ENCODE results near the gene SOWAHA. TPM values are rescaled to one million over a fixed set of nuclear protein-coding genes. Genes with fewer than 3 reads are reported as not detected.

Gene SOWAHA
- total and polyA plus RNA-seq, 2 of the 8 experiments (the other 6 are each of a cell fraction or from before 2014, with no cell fraction given): 0.09 to 0.11 TPM

- 85% methylated on average over 2 of the region's 3 CpGs; no CpG with 5 or more reads in 1 of the 2 experiments for WGBS, 2 experiments (ENCODE audit: extremely low coverage in 1 of 2, insufficient coverage in 1 of 2, insufficient read length in 1 of 2, insufficient replicate concordance in 2 of 2, low coverage in 1 of 2, low lambda C conversion rate in 2 of 2, missing lambda C conversion rate in 1 of 2)
- no peaks in the 10 kb centered on the region for H3K9me3 ChIP-seq (ENCODE audit: insufficient read depth in 2 of 2, low read depth in 1 of 2, low read length in 1 of 2)
- H3K23ac ChIP-seq (ENCODE audit: insufficient read length): no peak overlapping the region
- FAIRE-seq: no peak
- no peak overlapping the region for H2AFZ ChIP-seq (ENCODE audit: low read length)
- no peak overlapping the region for H3K27ac ChIP-seq (ENCODE audit: low read depth, low read length)
- H2BK12ac ChIP-seq (ENCODE audit: low read depth, low read length): no peak overlapping the region
- peaks cover 2 to 47% (median 31%) of the 10 kb centered on the region in 4 experiments for H3K27me3 ChIP-seq (replicated peaks in 1 of 4; ENCODE audit: control insufficient read depth in 3 of 4, extremely low read depth in 1 of 4, insufficient read depth in 3 of 4, low read length in 3 of 4)
- H3K14ac ChIP-seq (ENCODE audit: insufficient read length): no peak overlapping the region
- H3K4me1 ChIP-seq (replicated peaks in 1 of 4; ENCODE audit: control insufficient read depth in 3 of 4, insufficient read depth in 4 of 4, low read length in 3 of 4): peaks cover 0 to 24% (median 6%) of the 10 kb centered on the region in 4 experiments; a peak in 5 of 7 replicates
- H4K91ac ChIP-seq (replicated peaks; ENCODE audit: insufficient read length, low read length): no peak overlapping the region
- H4K5ac ChIP-seq (ENCODE audit: insufficient read length, low read depth, low read length): no peak overlapping the region
- H3K9ac ChIP-seq (replicated peaks in 1 of 4; ENCODE audit: extremely low read depth in 1 of 4, low read depth in 3 of 4, low read length in 3 of 4): no peak overlapping the region
- no peak overlapping the region for H3K4me3 ChIP-seq (ENCODE audit: extremely low read depth in 1 of 4, insufficient read depth in 2 of 4, low read depth in 3 of 4, low read length in 4 of 4)
- no peak overlapping the region for H2BK120ac ChIP-seq (replicated peaks; ENCODE audit: low read depth, low read length)
- ChIA-PET POLR2A (ENCODE audit: partially characterized antibody) (no interaction called here), CTCF (ENCODE audit: partially characterized antibody) (interaction anchor here (0.6 to 6.6 kb wide), 9 partner anchors 10 to 70 kb away, joined by 3 to 58 read pairs (median 4); partner anchors contain the start of gene CCNI2)
- no peak overlapping the region for H4K8ac ChIP-seq (ENCODE audit: extremely low read depth, insufficient read depth, low read length)
- H2BK20ac ChIP-seq (ENCODE audit: low read length): no peak overlapping the region
- H3K56ac ChIP-seq (replicated peaks; ENCODE audit: insufficient read length, low read depth, low read length): no peak overlapping the region
- peaks cover 3 to 9% of the 10 kb centered on the region in 2 experiments for H4K20me1 ChIP-seq (replicated peaks in 1 of 2; ENCODE audit: control insufficient read depth in 1 of 2, insufficient read depth in 2 of 2, low read length in 2 of 2)
- peaks cover 0 to 7% of the 10 kb centered on the region in 2 experiments; a peak in 1 of 4 replicates for H3K79me2 ChIP-seq (ENCODE audit: control insufficient read depth in 1 of 2, insufficient read depth in 2 of 2, low read length in 2 of 2)
- H3K23me2 ChIP-seq (ENCODE audit: low read depth, low read length): peaks cover 10% of the 10 kb centered on the region
- no peak overlapping the region for H3K4me2 ChIP-seq (ENCODE audit: insufficient read depth in 1 of 2, low read depth in 2 of 2, low read length in 2 of 2)
- no peaks in the 10 kb centered on the region for H3K36me3 ChIP-seq (ENCODE audit: control insufficient read depth in 2 of 4, insufficient read depth in 4 of 4, low read length in 3 of 4)
- TF ChIP-seq ASH2L (IDR thresholded peaks at IDR 0.05; ENCODE audit: low read length): no peak
- no peak for TF ChIP-seq YY1 (IDR thresholded peaks at IDR 0.05; ENCODE audit: low read depth, low read length)
- TF ChIP-seq KDM5A (IDR thresholded peaks at IDR 0.05; ENCODE audit: low read length): no peak
- TF ChIP-seq JUN (IDR thresholded peaks at IDR 0.05; ENCODE audit: low read depth, low read length): no peak
- TF ChIP-seq KDM1A (IDR thresholded peaks at IDR 0.05; ENCODE audit: borderline replicate concordance, low read length): no peak
- TF ChIP-seq EGR1 (IDR thresholded peaks at IDR 0.05; ENCODE audit: borderline replicate concordance, low read depth, low read length): no peak
- no peak for TF ChIP-seq CHD2 (IDR thresholded peaks at IDR 0.05; ENCODE audit: low read length)
- TF ChIP-seq SIX5 (IDR thresholded peaks at IDR 0.05; ENCODE audit: low read depth, low read length): no peak
- no peak for TF ChIP-seq SP2 (IDR thresholded peaks at IDR 0.05; ENCODE audit: low read length)
- no peak for TF ChIP-seq SUZ12 (IDR thresholded peaks at IDR 0.05; ENCODE audit: low read length)
- H3K18ac ChIP-seq (ENCODE audit: extremely low read depth, low read length): no peak overlapping the region
- H2AK5ac ChIP-seq (ENCODE audit: low read depth, low read length): no peak overlapping the region
- peaks cover 2% of the 10 kb centered on the region for H3K79me1 ChIP-seq (ENCODE audit: low read depth, low read length)
- peak overlapping the region; percentile 31; the same call in 1 of the 2 replicates for H2BK15ac ChIP-seq (ENCODE audit: low read length)
- no peak overlapping the region for H2BK5ac ChIP-seq (ENCODE audit: low read depth, low read length)
- H3K4ac ChIP-seq (replicated peaks; ENCODE audit: insufficient read length, low read depth, low read length): no peak overlapping the region
- DNase-seq (ENCODE audit: low read depth in 1 of 2, low spot score in 2 of 2): no peak
These were observed 38.7 kb upstream of the SOWAHA start for GRCh38 chr5:132774406-132774805.
